ENCODE measurements around the gene HTATSF1. TPM values are rescaled to one million over a fixed set of nuclear protein-coding genes. Genes with fewer than 3 reads are reported as not detected.

HTATSF1 gene
- total RNA-seq, 1 donor from 2014 or later = 65.0 TPM

DNA sequence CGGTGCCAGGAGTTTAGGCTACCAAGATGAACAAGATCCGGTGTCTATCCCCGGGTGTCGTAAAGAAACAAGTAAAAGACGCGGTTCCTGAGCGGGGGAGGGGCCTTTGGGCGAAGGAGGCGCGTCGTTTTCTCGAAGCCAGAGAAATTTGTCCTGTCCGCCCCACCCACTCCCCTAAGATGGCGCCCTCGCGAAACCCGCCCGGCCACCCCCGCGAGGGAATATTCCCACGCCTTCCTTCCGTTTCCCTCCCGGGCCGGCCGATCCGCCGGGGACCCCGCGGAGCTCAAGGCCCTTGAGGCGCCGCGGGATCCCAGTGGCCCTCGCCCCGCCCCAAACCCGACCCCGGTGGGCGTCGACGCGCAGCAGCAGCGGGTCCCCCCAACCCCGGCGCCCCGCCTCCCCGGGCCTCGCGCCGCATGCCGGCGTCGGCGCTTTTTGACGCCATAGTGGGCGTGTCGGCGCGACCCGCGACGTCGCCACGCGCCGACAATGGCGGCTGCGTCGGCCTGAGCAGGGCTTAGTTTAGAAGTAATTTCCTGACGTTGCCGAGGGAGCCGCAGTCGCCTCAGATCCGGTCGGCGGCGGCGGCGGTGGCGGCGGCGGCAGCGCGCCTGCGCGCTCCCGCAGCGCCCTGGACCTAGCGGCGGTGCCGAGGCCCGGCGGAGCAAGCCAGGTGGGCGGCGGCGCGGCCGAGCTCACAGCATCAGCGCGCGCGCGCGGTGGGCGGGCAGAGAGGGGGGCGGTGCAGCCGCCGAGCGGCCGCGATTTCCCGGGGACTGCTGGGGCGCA, 432 bp upstream of the HTATSF1 start:
- DNase-seq (ENCODE audit: low read depth) = peak; percentile 63

- DNase-seq (ENCODE audit: low read depth) = no peak
Measured at GRCh38 chrX:136519069-136519468, 21.7 kb downstream of the HTATSF1 start.

DNA sequence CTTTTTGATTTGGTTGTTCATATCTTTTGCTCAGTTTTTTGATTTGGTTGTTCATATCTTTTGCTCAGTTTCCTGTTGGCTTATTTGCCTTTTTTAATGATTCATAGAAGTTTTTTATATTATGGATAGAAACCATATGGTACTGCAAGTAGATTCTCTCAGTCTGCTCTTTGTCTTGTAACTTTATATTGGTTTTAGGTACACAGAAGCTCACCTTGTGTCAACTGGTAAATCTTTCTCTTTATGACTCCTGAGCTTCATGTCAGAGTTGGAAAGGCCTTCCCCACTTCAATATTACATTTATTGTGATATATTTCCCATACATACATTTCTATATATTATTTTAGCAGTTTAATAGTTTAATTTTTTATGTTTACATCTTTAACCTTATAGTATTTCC, 26.4 kb downstream of the HTATSF1 start:
- no peak for DNase-seq (ENCODE audit: low read depth)

DNA sequence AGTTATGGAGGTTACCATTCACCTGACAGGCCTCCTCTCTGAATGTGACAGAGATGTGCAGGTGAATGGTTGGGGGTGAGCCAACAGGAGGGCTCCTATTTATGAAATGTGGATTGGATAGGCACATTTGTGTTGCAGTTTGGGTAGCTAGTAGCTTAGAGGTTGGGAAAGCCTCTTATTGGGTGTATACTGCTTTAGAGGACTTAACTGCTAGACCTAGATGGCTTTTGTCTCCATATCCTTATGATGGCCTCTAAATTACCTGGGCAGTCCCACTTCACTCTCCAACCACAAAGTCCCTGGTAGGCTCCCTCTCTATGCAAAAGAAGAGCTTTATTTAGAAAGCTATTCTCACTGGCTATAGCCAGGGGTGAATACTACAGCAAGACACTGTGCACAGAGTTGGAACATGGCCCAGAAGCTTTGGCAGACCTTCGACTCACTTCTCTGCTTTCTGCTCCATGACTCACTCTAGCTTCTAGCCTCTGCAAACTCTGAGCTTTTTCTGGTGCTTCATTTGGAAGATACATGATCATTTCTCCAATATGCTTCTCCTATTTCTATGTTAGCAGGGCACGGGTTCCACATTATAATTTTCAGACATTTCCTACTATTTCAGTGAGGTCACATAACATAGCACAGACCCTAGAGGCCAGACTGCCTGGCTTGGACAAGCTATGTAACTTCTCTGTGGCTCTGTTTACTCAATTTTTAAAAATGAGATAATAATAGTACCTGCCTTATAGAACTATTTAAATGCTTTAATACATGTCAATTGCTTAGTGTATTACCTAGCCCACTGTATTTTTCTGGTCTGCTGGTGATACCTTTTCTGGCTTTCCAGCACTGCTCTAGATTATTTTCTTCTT, 28.6 kb downstream of the HTATSF1 start:
- peak; percentile 82 for DNase-seq (ENCODE audit: low read depth)

- no peak for DNase-seq (ENCODE audit: low read depth)
Measured at GRCh38 chrX:136528645-136529315, 31.4 kb downstream of the HTATSF1 start.

- no peak for DNase-seq (ENCODE audit: low read depth)
Measured at GRCh38 chrX:136529795-136530194, 32.4 kb downstream of the HTATSF1 start.

DNA sequence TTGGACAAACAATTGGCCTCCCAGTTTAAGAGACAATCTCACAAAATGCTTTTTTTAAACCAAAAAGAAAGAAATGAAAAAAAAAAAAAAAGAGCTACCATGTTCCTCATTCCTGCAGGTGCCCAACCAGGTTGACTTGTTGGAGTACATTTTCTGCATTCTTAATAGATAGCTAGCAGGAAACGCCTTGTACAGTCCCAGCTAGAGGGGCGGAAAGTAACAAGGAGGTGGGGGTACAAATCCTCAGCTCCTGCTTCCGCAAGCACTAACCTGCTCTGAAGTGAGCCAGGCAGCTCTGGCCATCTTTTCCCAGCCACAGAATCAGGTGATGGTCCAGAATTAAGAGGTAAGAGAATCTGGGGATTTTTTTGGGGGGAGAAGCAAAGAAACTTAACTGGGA, 34.6 kb downstream of the HTATSF1 start, which contains the start of gene VGLL1:
VGLL1 (plus strand) TSS at position 265 of the 400 bp plus-strand sequence. CDS start 3,806 bp downstream, outside the sequence.
- peak; percentile 12 for DNase-seq (ENCODE audit: low read depth)

DNA sequence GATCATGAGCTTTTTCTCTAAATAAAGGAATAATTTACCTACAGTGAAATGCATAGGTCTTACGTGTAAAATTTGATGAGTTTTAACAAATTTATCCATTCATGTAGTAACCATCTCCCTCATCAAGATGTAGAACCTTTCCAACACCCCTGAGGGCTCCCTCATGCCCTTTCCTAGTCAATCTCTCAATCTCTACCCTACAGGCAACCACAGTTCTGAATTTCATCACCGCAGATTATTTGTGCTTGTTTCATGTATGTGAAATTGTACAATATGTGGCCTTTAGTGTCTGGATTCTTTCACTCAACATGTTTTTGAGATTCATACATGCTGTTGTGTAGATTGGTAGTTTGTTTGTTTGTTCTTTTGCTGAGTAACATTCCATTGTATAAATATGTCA, 36.7 kb downstream of the HTATSF1 start:
- DNase-seq (ENCODE audit: low read depth) = no peak

DNA sequence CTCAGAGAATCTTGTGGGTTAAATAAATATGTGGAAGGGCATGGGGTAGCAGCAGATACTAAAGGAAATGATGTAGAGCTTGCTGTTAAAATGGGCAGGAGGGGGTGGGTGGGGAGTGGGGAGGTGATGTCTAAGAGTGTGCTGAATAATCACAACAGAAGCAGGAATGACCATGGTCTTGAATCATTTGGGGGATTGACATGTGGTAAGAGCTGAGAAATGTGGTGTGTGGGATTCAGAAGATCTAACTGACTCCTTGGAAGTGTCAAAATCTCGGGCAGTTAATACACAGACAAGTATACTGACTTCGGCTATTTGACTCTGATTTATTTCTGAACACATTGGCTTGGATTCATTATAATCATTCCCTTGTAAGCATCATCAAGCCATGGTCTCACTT, 41.4 kb downstream of the HTATSF1 start:
- no peak for DNase-seq (ENCODE audit: low read depth)

DNA sequence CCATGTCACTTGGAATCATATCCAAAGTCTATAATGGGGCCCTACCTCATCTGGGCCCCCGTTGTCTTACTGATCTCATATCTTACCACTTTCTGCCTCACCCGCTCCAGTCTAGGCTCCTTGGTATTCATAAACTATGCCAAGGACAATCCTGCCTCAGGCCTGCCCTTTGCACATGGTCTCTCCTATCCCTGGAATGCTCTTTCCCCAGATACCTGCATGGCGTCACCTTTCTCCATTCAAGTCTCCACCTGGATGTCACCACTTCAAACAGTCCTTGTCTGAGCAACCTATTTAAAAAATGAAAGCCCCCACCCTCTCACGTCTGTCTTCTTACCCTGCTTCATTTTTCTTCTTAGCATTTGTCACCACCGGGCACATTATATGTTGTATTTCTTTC, 42.8 kb downstream of the HTATSF1 start:
- no peak for DNase-seq (ENCODE audit: low read depth)

DNA sequence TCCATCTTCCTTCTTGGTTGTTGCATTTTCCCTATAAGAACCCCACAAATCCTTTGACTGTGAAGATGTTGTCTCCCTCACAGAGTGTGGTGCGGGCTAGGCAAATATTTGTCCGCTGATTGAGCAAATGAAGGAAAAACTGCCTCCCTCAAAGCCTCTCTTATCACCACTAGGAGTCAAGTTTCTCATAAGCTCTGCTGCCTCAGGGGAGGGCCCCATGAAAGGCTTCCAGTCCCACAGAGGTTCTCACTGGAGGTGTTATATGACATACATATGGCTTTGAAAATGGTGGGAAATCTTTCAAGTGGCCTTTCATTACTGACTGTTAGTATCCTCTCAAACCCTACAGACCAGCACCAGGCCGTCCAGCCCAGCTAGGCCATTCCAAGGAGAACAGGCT, 43.9 kb downstream of the HTATSF1 start:
- no peak for DNase-seq (ENCODE audit: low read depth)

GRCh38 chrX:136542281-136542680, 44.9 kb downstream of the HTATSF1 start:
- DNase-seq (ENCODE audit: low read depth) = no peak

- no peak for DNase-seq (ENCODE audit: low read depth)
Measured at GRCh38 chrX:136546371-136546781, 49.0 kb downstream of the HTATSF1 start.

GRCh38 chrX:136549226-136549625, 51.8 kb downstream of the HTATSF1 start:
- no peak for DNase-seq (ENCODE audit: low read depth)

DNA sequence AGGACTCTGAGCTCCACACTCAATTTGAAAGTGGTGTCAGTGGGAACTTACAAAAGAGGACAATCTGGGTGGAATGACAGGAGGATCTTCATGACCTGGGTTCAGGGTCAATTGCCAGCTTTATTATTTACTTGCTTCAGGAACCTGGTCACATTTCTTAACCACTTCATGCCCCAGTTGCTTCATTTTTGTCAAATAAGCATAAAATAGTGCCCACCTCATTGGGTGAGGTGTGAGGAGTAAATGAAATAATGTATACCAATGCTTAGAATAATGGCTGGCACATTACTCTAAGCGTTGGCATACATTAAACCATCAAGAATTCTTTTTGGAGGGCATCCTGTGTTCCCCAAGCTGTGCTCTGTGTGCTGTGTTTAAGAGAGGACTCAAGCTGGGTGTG, 54.0 kb downstream of the HTATSF1 start:
- no peak for DNase-seq (ENCODE audit: low read depth)

DNA sequence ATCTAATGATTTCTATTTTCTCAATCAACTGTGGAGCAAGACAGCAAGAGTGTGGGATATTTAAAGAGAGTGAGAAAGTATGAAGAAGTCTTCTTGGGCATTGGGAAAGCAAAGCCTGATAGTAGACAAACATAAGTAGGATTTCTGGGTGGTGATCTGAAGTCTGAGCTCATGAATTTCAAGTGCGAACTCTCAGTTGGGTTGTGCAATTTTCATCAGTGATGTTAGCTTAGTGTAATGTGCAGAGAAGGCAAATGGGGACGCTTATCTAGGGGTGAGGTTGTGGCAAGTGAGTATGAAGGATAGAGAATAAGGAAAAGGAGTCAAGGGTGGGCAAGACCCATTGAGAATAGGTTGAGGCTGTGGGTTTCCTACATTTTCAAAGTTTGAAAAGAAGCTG, 58.3 kb downstream of the HTATSF1 start:
- DNase-seq (ENCODE audit: low read depth) = no peak

Other genes starting within 250 kb of the HTATSF1 start
- 15.6 and 28.1 TPM in 2 replicates for gene MAP7D3, start 246.2 kb upstream of the HTATSF1 start, total RNA-seq
- gene ADGRG4, start 196.6 kb upstream of the HTATSF1 start, total RNA-seq = under 0.01 TPM in 1 of 2 replicates, not detected in the other
- 0.05 TPM in 1 of 2 replicates, not detected in the other for gene BRS3, start 9.6 kb upstream of the HTATSF1 start, total RNA-seq
- gene VGLL1, start 34.6 kb downstream of the HTATSF1 start, total RNA-seq = 3.3 TPM in 1 of 2 replicates, not detected in the other
- not detected in 2 replicates for gene CD40LG, start 150.6 kb downstream of the HTATSF1 start, total RNA-seq

Data from renal cortical epithelial cell (primary cell).